GM10248 (cell line): ENCODE data around the gene CTIF.

Source experiments
- CTCF ChIA-PET: fragments of 300-600 bp; sonication (Branson Sonifier 250); formaldehyde crosslinking; extraction: SDS; loops from one replicate; lab custom pipeline; 2021; ENCODE audit warnings: antibody characterized with exemption; lab: Yijun Ruan, JAX
- POLR2A ChIA-PET: fragments of 350-650 bp; sonication (Branson Sonifier 250); formaldehyde crosslinking; extraction: SDS; loops from one replicate; lab custom pipeline; 2020; ENCODE audit warnings: antibody characterized with exemption; lab: Yijun Ruan, JAX
- DNase-seq: peaks from one replicate; pipeline ENCODE4 v3.0.0; 2012; ENCODE audit errors: extremely low spot score
- CTCF ChIP-seq: IDR thresholded peaks from 2 replicates; pipeline ENCODE4 v1.5.1; 2012; ENCODE audit warnings: mild to moderate bottlenecking, low read depth; ENCODE audit errors: extremely low read depth, missing control alignments, control extremely low read depth

Gene CTIF

GRCh38 chr18:48689548-48689947 is 150.7 kb downstream of the CTIF start:
- no peak for TF ChIP-seq CTCF
- CTCF ChIA-PET, result interaction anchor here (1.0 to 1.7 kb wide), 5 partner anchors 13 to 26 kb away, joined by 3 to 4 read pairs (median 3); no protein-coding TSS in a partner anchor
- POLR2A ChIA-PET, result no interaction called here

GRCh38 chr18:48690494-48690893 is 151.7 kb downstream of the CTIF start:
- ChIA-PET CTCF (interaction anchor here (1.0 to 1.7 kb wide), 4 partner anchors 15 to 25 kb away, joined by 3 to 4 read pairs (median 3); no protein-coding TSS in a partner anchor), POLR2A (no interaction called here)
- no peak for TF ChIP-seq CTCF
- DNase-seq, result no peak

More at GRCh38 chr18:48689548-48689947, 150.7 kb downstream of the CTIF start:
- DNase-seq, result no peak

- no peak for DNase-seq
- TF ChIP-seq CTCF, result no peak
- POLR2A ChIA-PET, result no interaction called here
- CTCF ChIA-PET, result interaction anchor here (1.1 kb wide), 1 partner anchor 16 kb away, joined by 3 read pairs; no protein-coding TSS in a partner anchor
These were observed 154.2 kb downstream of the CTIF start for GRCh38 chr18:48693006-48693405.

- TF ChIP-seq CTCF, result no peak
- CTCF ChIA-PET, result interaction anchor here (1.1 kb wide), 1 partner anchor 17 kb away, joined by 3 read pairs; no protein-coding TSS in a partner anchor
- DNase-seq, result no peak
- POLR2A ChIA-PET, result no interaction called here
These were observed 154.9 kb downstream of the CTIF start for GRCh38 chr18:48693625-48694262.

GRCh38 chr18:48694295-48694694 is 155.5 kb downstream of the CTIF start:
- DNase-seq, result no peak
- POLR2A ChIA-PET, result no interaction called here
- no peak for TF ChIP-seq CTCF
- CTCF ChIA-PET, result no interaction called here

GRCh38 chr18:48695671-48696070 is 156.8 kb downstream of the CTIF start:
- DNase-seq, result no peak
- TF ChIP-seq CTCF, result no peak
- CTCF ChIA-PET, result interaction anchor here (2.0 to 2.1 kb wide), 2 partner anchors 8 to 16 kb away, joined by 5 to 8 read pairs; no protein-coding TSS in a partner anchor
- POLR2A ChIA-PET, result no interaction called here
